ENCODE results near the gene ABCA13. TPM values are rescaled to one million over a fixed set of nuclear protein-coding genes. Genes with fewer than 3 reads are reported as not detected.
A peak's percentile ranks its signal among the peaks of the same experiment; 100 is the strongest.

The ABCA13 gene
- total RNA-seq, 1 experiment from 2014 or later: 0.76 TPM

DNA sequence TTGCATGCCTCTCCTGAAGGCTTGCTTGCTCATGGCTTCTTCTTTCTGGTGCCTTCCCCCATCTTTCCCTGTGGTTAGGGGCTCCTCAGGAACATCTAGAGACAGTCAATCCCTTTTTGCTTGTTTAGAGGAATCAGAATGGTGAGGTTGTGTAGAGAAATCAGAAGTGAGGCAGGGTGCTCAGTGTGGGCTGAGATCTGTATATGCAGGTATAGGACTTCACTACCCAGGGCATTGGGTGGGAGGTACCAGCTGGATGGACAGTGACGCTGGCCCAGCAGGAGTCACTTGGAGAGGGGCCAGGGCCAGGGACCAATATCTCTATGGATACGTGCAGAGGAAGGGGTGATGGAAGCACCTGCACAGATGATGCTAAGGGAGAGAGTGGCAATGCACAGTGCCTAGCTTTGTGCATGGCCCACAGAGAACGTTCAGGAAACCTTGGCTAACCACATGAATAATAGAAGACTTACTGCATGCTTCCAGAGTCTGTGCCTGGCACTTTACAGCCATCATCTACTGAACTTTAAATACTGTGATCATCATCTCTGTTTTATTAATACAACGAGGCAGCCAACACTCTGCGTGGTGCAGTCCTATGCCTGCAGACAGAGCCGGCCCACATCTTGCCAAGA is 255.2 kb downstream of the ABCA13 start:
- Histone ChIP-seq H3K27me3 (ENCODE audit: insufficient read depth, low read depth) (no peaks in the 10 kb centered on the region), H3K4me2 (no peak overlapping the region), H3K27ac (no peak overlapping the region), H3F3A (ENCODE audit: insufficient read depth, low read depth) (no peaks in the 10 kb centered on the region), H3K4me1 (replicated peaks; ENCODE audit: insufficient read depth) (no peaks in the 10 kb centered on the region), H3K9me3 (ENCODE audit: insufficient read depth, low read depth) (no peaks in the 10 kb centered on the region), H4K20me1 (ENCODE audit: insufficient read depth) (no peaks in the 10 kb centered on the region; the same call in 1 of the 2 replicates), H2AFZ (no peak overlapping the region), H3K36me3 (ENCODE audit: low read depth) (no peaks in the 10 kb centered on the region), H3K4me3 (no peak overlapping the region), H3K9me2 (ENCODE audit: insufficient read depth) (0 out of 2 replicates have a peak, but pooled peaks cover 3% of the 10 kb centered on the region), H3K79me2 (ENCODE audit: low read depth) (no peaks in the 10 kb centered on the region)
- DNase-seq: no peak
- no TSS peak for BruUV-seq (replicated peaks)
- CTCF ChIA-PET: no interaction called here
- TF ChIP-seq CTCF (conservative IDR thresholded peaks at IDR 0.05) (no peak), EZH2 (IDR thresholded peaks at IDR 0.05; ENCODE audit: low read depth) (no peak)
- POLR2A ChIA-PET (ENCODE audit: unreplicated experiment): no interaction called here
- intact Hi-C loops (cut with micrococcal nuclease; ENCODE audit: unreplicated experiment): no loop called here

DNA sequence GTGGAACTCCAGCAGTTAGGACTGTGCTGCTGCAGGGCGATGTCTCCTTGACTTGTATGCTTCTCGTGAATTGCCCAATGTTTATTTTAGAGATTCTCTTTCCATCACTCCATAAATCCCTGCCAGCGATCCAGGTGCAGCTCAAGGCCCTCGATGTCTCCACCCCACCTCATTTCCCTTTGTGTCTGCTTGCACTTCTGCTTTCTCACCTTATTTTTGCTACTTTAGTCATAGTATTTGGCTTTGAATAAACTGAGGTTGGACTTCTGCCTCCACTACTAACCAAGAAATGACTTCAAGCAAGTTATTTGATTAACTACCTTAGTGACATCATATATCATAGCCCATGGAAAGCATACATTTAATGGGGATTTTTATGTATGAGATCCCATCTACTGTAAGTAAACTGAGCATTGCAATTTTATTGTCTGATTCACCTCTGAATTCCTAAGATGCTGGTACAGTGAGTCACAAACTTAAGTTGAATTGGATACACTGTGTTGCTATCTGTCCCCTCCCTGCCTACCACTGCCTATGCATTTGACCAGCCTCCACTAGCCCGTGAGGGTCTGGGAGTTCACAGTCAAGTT is 255.8 kb downstream of the ABCA13 start:
- no peaks in the 10 kb centered on the region for H3K4me1 ChIP-seq (replicated peaks; ENCODE audit: insufficient read depth)
- H3K4me2 ChIP-seq: no peak overlapping the region
- no TSS peak for BruUV-seq (replicated peaks)
- POLR2A ChIA-PET (ENCODE audit: unreplicated experiment): no interaction called here
- H3K4me3 ChIP-seq: no peak overlapping the region
- no peaks in the 10 kb centered on the region for H3K79me2 ChIP-seq (ENCODE audit: low read depth)
- H3K27me3 ChIP-seq (ENCODE audit: insufficient read depth, low read depth): no peaks in the 10 kb centered on the region
- CTCF ChIA-PET: no interaction called here
- TF ChIP-seq EZH2 (IDR thresholded peaks at IDR 0.05; ENCODE audit: low read depth) (no peak), CTCF (conservative IDR thresholded peaks at IDR 0.05) (no peak)
- peak; percentile 47 to 79 for DNase-seq
- H2AFZ ChIP-seq: no peak overlapping the region
- H3F3A ChIP-seq (ENCODE audit: insufficient read depth, low read depth): no peaks in the 10 kb centered on the region
- no peaks in the 10 kb centered on the region for H3K36me3 ChIP-seq (ENCODE audit: low read depth)
- H3K27ac ChIP-seq: no peak overlapping the region
- no peaks in the 10 kb centered on the region; the same call in 1 of the 2 replicates for H4K20me1 ChIP-seq (ENCODE audit: insufficient read depth)
- intact Hi-C loops (cut with micrococcal nuclease; ENCODE audit: unreplicated experiment): no loop called here
- 0 out of 2 replicates have a peak, but pooled peaks cover 3% of the 10 kb centered on the region for H3K9me2 ChIP-seq (ENCODE audit: insufficient read depth)
- no peaks in the 10 kb centered on the region for H3K9me3 ChIP-seq (ENCODE audit: insufficient read depth, low read depth)

- no peak overlapping the region for H3K27ac ChIP-seq
- no TSS peak for BruUV-seq (replicated peaks)
- no peaks in the 10 kb centered on the region for H3K27me3 ChIP-seq (ENCODE audit: insufficient read depth, low read depth)
- no peaks in the 10 kb centered on the region for H3K79me2 ChIP-seq (ENCODE audit: low read depth)
- ChIA-PET POLR2A (ENCODE audit: unreplicated experiment) (no interaction called here), CTCF (no interaction called here)
- H4K20me1 ChIP-seq (ENCODE audit: insufficient read depth): no peaks in the 10 kb centered on the region; the same call in 1 of the 2 replicates
- H2AFZ ChIP-seq: no peak overlapping the region
- no peak for TF ChIP-seq EZH2 (IDR thresholded peaks at IDR 0.05; ENCODE audit: low read depth)
- no peak for TF ChIP-seq CTCF (conservative IDR thresholded peaks at IDR 0.05)
- no peak overlapping the region for H3K4me3 ChIP-seq
- H3K4me1 ChIP-seq (replicated peaks; ENCODE audit: insufficient read depth): no peaks in the 10 kb centered on the region
- H3F3A ChIP-seq (ENCODE audit: insufficient read depth, low read depth): no peaks in the 10 kb centered on the region
- no peak for DNase-seq
- H3K9me2 ChIP-seq (ENCODE audit: insufficient read depth): 0 out of 2 replicates have a peak, but pooled peaks cover 3% of the 10 kb centered on the region
- H3K4me2 ChIP-seq: no peak overlapping the region
- H3K9me3 ChIP-seq (ENCODE audit: insufficient read depth, low read depth): no peaks in the 10 kb centered on the region
- intact Hi-C loops (cut with micrococcal nuclease; ENCODE audit: unreplicated experiment): no loop called here
- H3K36me3 ChIP-seq (ENCODE audit: low read depth): no peaks in the 10 kb centered on the region
Measured at GRCh38 chr7:48427671-48428070, 256.4 kb downstream of the ABCA13 start.

Data from PC-9 (cell line).